ENCODE data around the gene GSE1. TPM values are rescaled to one million over a fixed set of nuclear protein-coding genes. Genes with fewer than 3 reads are reported as not detected.

Gene GSE1
- total RNA-seq, 2 donors from 2014 or later = 72.6 to 96.2 TPM

DNA sequence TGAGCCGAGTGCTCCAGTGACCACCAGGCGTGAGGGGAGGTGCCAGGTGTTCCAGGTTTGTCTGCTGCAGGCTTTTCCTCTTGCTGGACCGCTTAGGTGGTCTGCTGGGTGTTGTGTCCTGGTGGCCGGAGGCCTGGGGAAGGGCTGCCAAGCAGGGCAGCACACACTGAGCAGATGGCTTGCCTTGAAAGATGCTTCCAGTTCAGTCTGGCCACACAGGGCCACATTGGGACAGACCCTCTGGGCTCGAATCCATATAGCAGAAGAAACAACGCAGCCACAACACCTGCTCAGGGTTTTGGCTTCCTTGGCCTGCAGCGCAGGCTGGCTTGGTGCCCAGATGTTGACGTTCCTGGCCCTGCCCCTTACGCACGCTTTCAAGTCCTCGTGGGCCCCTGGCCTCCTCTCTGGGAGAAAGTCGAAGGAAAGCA, 50.8 kb downstream of the GSE1 start:
- ATAC-seq (ENCODE audit: insufficient number of reproducible peaks, low FRiP score, low read depth) (no peak), DNase-seq (ENCODE audit: low spot score) (no peak)
- Histone ChIP-seq H3K27me3 (replicated peaks; ENCODE audit: insufficient read depth) (no peaks in the 10 kb centered on the region), H3K4me3 (no peak overlapping the region), H3K27ac (no peak overlapping the region), H3K36me3 (peaks cover 72% of the 10 kb centered on the region), H3K4me1 (ENCODE audit: control insufficient read depth in 1 of 2, low read depth in 2 of 2) (no peaks in the 10 kb centered on the region), H3K9me3 (no peaks in the 10 kb centered on the region)
- TF ChIP-seq, protein P1, sequence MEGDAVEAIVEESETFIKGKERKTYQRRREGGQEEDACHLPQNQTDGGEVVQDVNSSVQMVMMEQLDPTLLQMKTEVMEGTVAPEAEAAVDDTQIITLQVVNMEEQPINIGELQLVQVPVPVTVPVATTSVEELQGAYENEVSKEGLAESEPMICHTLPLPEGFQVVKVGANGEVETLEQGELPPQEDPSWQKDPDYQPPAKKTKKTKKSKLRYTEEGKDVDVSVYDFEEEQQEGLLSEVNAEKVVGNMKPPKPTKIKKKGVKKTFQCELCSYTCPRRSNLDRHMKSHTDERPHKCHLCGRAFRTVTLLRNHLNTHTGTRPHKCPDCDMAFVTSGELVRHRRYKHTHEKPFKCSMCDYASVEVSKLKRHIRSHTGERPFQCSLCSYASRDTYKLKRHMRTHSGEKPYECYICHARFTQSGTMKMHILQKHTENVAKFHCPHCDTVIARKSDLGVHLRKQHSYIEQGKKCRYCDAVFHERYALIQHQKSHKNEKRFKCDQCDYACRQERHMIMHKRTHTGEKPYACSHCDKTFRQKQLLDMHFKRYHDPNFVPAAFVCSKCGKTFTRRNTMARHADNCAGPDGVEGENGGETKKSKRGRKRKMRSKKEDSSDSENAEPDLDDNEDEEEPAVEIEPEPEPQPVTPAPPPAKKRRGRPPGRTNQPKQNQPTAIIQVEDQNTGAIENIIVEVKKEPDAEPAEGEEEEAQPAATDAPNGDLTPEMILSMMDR (IDR thresholded peaks at IDR 0.05) = no peak

GRCh38 chr16:85664580-85665372, 51.7 kb downstream of the GSE1 start:
- TF ChIP-seq, protein P1 (IDR thresholded peaks at IDR 0.05) = no peak
- Histone ChIP-seq H3K27ac (no peak overlapping the region), H3K36me3 (peaks cover 76% of the 10 kb centered on the region), H3K4me1 (ENCODE audit: control insufficient read depth in 1 of 2, low read depth in 2 of 2) (no peaks in the 10 kb centered on the region), H3K9me3 (no peaks in the 10 kb centered on the region), H3K4me3 (no peak overlapping the region), H3K27me3 (replicated peaks; ENCODE audit: insufficient read depth) (no peaks in the 10 kb centered on the region)
- no peak for DNase-seq (ENCODE audit: low spot score)
- no peak for ATAC-seq (ENCODE audit: insufficient number of reproducible peaks, low FRiP score, low read depth)

GRCh38 chr16:85665373-85665740, 52.2 kb downstream of the GSE1 start:
- TF ChIP-seq, protein P1 (IDR thresholded peaks at IDR 0.05) = no peak
- H3K4me3 ChIP-seq = no peak overlapping the region
- no peaks in the 10 kb centered on the region for H3K4me1 ChIP-seq (ENCODE audit: control insufficient read depth in 1 of 2, low read depth in 2 of 2)
- H3K9me3 ChIP-seq = no peaks in the 10 kb centered on the region
- no peak for ATAC-seq (ENCODE audit: insufficient number of reproducible peaks, low FRiP score, low read depth)
- no peak overlapping the region for H3K27ac ChIP-seq
- DNase-seq (ENCODE audit: low spot score) = no peak
- no peaks in the 10 kb centered on the region for H3K27me3 ChIP-seq (replicated peaks; ENCODE audit: insufficient read depth)
- peaks cover 78% of the 10 kb centered on the region for H3K36me3 ChIP-seq

GRCh38 chr16:85665929-85666328, 52.8 kb downstream of the GSE1 start:
- DNase-seq (ENCODE audit: low spot score) (no peak), ATAC-seq (ENCODE audit: insufficient number of reproducible peaks, low FRiP score, low read depth) (no peak)
- no peaks in the 10 kb centered on the region for H3K4me1 ChIP-seq (ENCODE audit: control insufficient read depth in 1 of 2, low read depth in 2 of 2)
- H3K27me3 ChIP-seq (replicated peaks; ENCODE audit: insufficient read depth) = no peaks in the 10 kb centered on the region
- TF ChIP-seq, protein P1 (IDR thresholded peaks at IDR 0.05) = no peak
- H3K9me3 ChIP-seq = no peaks in the 10 kb centered on the region
- H3K4me3 ChIP-seq = no peak overlapping the region
- no peak overlapping the region for H3K27ac ChIP-seq
- peaks cover 78% of the 10 kb centered on the region for H3K36me3 ChIP-seq

DNA sequence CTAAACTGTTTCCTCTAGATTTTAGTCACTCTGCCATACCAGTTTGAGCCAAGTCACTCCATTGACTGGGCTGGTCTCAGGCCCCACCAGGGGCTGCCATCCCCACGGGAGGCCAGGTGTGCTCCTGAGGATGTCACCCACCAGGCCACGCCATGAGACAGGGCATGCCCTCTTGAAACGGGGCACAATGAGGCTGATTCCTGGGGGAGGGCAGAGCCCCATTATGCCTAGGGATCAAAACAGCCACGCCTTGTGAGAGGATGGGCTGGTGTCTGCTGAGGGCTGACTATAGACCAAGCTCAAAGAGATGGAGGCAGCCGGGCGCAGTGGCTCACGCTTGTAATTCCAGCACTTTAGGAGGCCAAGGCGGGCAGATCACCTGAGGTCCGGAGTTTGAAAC, 54.1 kb downstream of the GSE1 start:
- TF ChIP-seq, protein P1 (IDR thresholded peaks at IDR 0.05) = no peak
- ATAC-seq (ENCODE audit: insufficient number of reproducible peaks, low FRiP score, low read depth) (no peak), DNase-seq (ENCODE audit: low spot score) (no peak)
- H3K27me3 ChIP-seq (replicated peaks; ENCODE audit: insufficient read depth) = no peaks in the 10 kb centered on the region
- peaks cover 77% of the 10 kb centered on the region for H3K36me3 ChIP-seq
- H3K4me1 ChIP-seq (ENCODE audit: control insufficient read depth in 1 of 2, low read depth in 2 of 2) = no peaks in the 10 kb centered on the region
- no peak overlapping the region for H3K4me3 ChIP-seq
- H3K9me3 ChIP-seq = no peaks in the 10 kb centered on the region
- H3K27ac ChIP-seq = no peak overlapping the region
